ENCODE results near the gene EVI5. TPM values are rescaled to one million over a fixed set of nuclear protein-coding genes. Genes with fewer than 3 reads are reported as not detected.

The EVI5 gene
- total RNA-seq, 1 donor = 58.7 TPM

- peak; percentile 25 for TF ChIP-seq CTCF (IDR thresholded peaks at IDR 0.05; ENCODE audit: insufficient read depth, low read depth, low read length)
- H3K4me3 ChIP-seq (ENCODE audit: low read depth, low read length) = peak overlapping the region; percentile 55
- no peak for DNase-seq (ENCODE audit: low read depth)
Observed at GRCh38 chr1:92485381-92486250, 299.3 kb downstream of the EVI5 start.

DNA sequence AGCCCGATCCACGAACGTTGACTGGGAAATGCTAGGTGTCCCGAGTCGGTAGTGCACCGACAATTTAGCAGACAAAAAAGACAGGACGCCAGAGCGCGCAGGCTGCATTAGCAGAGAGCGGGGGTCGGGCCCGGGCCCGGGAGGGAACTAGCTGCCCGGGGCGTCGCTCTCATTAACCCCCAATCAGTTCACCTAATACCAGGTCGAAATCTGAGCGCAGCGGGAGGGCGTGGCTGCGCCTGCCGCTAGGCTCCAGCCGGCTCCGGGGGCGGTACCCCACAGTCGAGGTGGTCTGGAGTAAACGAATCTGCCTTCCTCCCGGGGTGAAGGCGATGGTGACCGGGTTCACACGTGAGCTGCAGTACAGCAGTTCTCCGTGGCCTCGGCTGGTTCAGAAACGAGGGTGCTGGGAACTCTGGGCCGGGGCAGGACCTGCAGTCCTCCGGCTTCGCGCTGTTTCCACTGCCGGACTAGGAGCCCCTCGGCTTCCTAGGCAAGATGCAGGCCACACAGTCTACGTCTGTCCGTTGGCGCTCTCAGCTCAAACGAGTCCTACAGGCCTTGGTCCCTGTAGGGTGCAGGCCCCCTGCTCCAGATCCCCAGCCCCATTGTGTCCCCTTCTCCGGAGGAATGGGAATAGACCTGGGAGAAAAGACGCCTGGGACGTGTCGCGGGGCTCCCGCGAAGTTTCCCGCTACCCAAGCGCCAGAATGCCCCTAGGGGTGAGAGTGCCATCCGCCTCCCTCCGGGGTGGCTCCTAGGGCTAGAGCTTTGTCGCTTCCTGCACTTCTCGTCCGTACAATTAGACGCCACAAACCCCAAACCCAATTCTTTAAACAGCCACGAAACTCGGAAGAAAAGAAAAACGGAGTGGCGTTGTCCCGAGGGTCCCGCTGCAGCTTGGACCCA is 300.2 kb downstream of the EVI5 start:
- H3K4me3 ChIP-seq (ENCODE audit: low read depth, low read length) = peak overlapping the region; percentile 55
- TF ChIP-seq CTCF (IDR thresholded peaks at IDR 0.05; ENCODE audit: insufficient read depth, low read depth, low read length) = no peak
- no peak for DNase-seq (ENCODE audit: low read depth)

GRCh38 chr1:92483610-92484471 is 301.1 kb downstream of the EVI5 start:
- DNase-seq (ENCODE audit: low read depth) = no peak

DNA sequence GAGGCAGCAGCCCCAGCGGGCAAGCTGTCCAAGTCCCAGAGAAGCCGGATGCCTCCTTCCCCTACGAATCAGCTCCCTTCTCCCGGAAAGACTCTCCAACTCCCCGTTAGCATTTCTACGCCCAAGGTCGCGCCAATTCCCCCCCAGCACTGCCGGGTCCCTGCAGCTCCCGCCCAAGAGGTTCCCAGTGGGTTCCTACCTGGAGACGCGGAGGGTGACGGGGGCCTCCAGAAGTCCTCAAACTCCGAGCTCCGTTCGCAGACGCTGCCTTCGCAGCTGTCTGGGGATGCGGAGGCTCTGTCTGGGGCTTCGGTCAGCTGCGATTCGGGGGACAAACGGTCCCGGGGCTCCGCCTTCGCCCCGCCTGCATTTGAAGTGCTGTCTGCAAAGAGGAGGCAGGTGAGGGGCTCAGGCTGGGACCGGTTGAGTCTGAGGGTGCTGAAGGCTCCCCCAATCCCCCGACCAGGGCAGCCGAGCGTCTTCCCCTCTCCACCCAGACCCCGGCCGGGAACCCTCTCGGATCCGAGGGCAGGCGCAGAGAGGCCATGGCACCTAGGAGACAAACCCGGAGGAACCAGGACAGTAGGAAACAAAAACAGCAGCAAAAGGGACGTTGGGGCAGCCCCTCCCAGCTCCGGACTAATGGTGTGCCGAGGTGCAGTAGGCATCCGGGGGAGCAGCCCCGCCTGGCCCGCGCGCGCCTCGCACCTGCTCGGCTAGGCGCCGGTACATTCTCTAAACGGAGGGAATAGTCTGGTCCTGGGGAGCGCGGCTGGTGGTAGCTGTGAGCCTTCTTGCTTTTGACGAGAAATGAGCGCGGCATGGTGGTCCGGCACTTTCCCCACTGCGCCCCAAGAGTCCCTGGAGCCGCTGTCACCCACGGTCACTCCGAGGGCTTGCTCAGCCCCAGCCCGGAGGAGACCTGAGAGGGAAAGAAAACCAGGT is 302.0 kb downstream of the EVI5 start:
- TF ChIP-seq CTCF (IDR thresholded peaks at IDR 0.05; ENCODE audit: insufficient read depth, low read depth, low read length) = no peak
- DNase-seq (ENCODE audit: low read depth) = no peak
- peak overlapping the region; percentile 34 for H3K4me3 ChIP-seq (ENCODE audit: low read depth, low read length)

More at GRCh38 chr1:92483610-92484471, 301.1 kb downstream of the EVI5 start:
- no peak for TF ChIP-seq CTCF (IDR thresholded peaks at IDR 0.05; ENCODE audit: insufficient read depth, low read depth, low read length)
- peak overlapping the region; percentile 6 for H3K4me3 ChIP-seq (ENCODE audit: low read depth, low read length)

DNA sequence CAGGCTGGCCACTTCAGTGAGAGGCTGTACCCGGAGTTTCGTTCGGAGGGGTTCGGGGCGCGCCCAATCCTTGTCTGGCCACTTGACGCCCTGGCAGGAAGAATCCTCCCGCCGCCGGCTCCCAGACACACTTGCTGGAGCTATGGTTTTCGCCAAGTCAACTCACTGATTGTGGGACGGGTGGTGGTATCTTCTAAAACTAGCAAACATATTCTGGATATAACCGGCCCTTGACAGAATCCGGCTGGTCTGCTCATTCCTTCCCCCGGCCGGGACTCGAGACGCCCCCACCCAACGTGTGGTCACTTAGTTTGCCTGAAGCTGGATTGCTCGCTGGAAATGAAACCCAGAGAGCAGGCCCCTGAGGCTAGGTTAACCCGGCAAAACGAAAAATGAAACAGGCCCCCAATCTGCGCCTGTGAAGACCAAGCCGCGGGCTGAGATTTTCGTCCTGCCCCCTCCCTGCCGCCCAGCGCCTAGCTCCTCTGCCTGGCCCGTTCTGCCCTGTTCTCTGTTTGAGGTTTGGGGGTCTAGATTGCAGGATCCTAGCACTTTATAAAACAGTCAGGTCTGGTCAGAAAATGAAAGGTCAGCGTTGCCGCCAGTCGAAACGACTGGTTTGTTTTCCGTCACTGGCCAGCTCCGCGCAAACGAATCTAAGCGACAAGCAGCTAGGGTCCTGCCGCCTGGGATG is 302.8 kb downstream of the EVI5 start:
- peak overlapping the region; percentile 34 for H3K4me3 ChIP-seq (ENCODE audit: low read depth, low read length)
- TF ChIP-seq CTCF (IDR thresholded peaks at IDR 0.05; ENCODE audit: insufficient read depth, low read depth, low read length) = no peak
- peak; percentile 22 for DNase-seq (ENCODE audit: low read depth)
